ENCODE data around the gene ARHGEF28. TPM values are rescaled to one million over a fixed set of nuclear protein-coding genes. Genes with fewer than 3 reads are reported as not detected.

Gene ARHGEF28
- total and polyA plus RNA-seq, 10 of the 15 experiments (the other 5 are each of a cell fraction or from before 2014, with no cell fraction given) = 0.10 to 0.72 (median 0.22) TPM; not detected in 2

DNA sequence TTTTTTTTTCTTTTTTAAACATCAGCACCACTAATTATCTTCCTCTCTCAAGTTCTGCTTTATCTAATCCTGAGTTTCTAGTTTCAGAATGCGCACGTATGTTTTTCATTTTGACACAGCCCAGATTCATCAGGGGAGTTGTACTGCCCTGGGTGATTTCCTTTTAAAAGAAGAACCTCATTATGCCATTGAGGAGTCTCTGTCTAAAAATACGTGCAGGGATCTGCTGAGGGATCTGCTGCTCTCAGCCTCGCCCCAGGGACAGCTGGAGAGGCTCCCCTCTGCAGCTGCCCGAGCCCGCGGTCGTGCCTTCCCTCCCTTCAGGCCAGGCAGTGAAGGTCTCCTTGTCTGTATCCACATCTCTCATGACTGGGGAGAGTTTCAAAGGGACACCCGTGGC is 273.1 kb downstream of the ARHGEF28 start (continued):
- TF ChIP-seq RFX5 (IDR thresholded peaks at IDR 0.05; ENCODE audit: low read depth, low read length) (no peak), LARP7 (IDR thresholded peaks at IDR 0.05) (no peak), SMAD5 (IDR thresholded peaks at IDR 0.05; ENCODE audit: low read depth) (no peak), ESRRA (IDR thresholded peaks at IDR 0.05; ENCODE audit: low read length) (no peak), SMAD1 (IDR thresholded peaks at IDR 0.05; ENCODE audit: low read depth, partially characterized antibody) (peak; percentile 66), TCF7 (IDR thresholded peaks at IDR 0.05; ENCODE audit: borderline replicate concordance) (no peak), TBL1XR1 (IDR thresholded peaks at IDR 0.05; ENCODE audit: low read depth, low read length) (0 out of 2 replicates have a peak, but pooled peaks have one; percentile 31), HCFC1 (IDR thresholded peaks at IDR 0.05; ENCODE audit: low read length) (no peak), SPI1 (IDR thresholded peaks at IDR 0.05; ENCODE audit: borderline replicate concordance, insufficient read depth, low read depth, low read length) (peak; percentile 34; the same call in 1 of the 2 replicates), CREM (IDR thresholded peaks at IDR 0.05; ENCODE audit: low read depth) (peak; percentile 85), NFIC (IDR thresholded peaks at IDR 0.05; ENCODE audit: low read depth, low read length) (peak; percentile 89), GATAD2B (conservative IDR thresholded peaks at IDR 0.05; ENCODE audit: low read depth) (peak; percentile 46; the same call in 1 of the 2 replicates), CTCF (IDR thresholded peaks at IDR 0.05 in 2 of 3, conservative IDR thresholded peaks at IDR 0.05 in 1 of 3; ENCODE audit: control insufficient read depth in 2 of 3, extremely low read depth in 1 of 3, insufficient read depth in 1 of 3, low read depth in 3 of 3, low read length in 3 of 3) (no peak), EP300 (IDR thresholded peaks at IDR 0.05; ENCODE audit: borderline replicate concordance in 1 of 2, control insufficient read depth in 1 of 2, low read depth in 2 of 2, low read length in 2 of 2) (peak; percentile 97 to 98), NBN (IDR thresholded peaks at IDR 0.05) (peak; percentile 89), MEF2B (IDR thresholded peaks at IDR 0.05; ENCODE audit: partially characterized antibody, poor library complexity, severe bottlenecking) (peak; percentile 85), ZSCAN29 (IDR thresholded peaks at IDR 0.05) (no peak), ASH2L (IDR thresholded peaks at IDR 0.05; ENCODE audit: borderline replicate concordance, low read depth) (no peak), JUND (IDR thresholded peaks at IDR 0.05; ENCODE audit: low read depth, low read length) (peak; percentile 89; the same call in 1 of the 2 replicates), NFXL1 (IDR thresholded peaks at IDR 0.05; ENCODE audit: borderline replicate concordance) (no peak), BHLHE40 (IDR thresholded peaks at IDR 0.05; ENCODE audit: borderline replicate concordance in 1 of 2, low read depth in 2 of 2, low read length in 1 of 2) (peak; percentile 44 to 69; a peak in 3 of 4 replicates), DPF2 (IDR thresholded peaks at IDR 0.05) (peak; percentile 93), WRNIP1 (IDR thresholded peaks at IDR 0.05; ENCODE audit: borderline replicate concordance, low read depth, low read length) (no peak), IRF4 (IDR thresholded peaks at IDR 0.05; ENCODE audit: low read depth, low read length) (peak; percentile 91), ETV6 (conservative IDR thresholded peaks at IDR 0.05 in 1 of 2, IDR thresholded peaks at IDR 0.05 in 1 of 2; ENCODE audit: borderline replicate concordance in 1 of 2, low read depth in 1 of 2) (peak in 1 of 2 experiments; percentile 41; a peak in 1 of 4 replicates), RELB (IDR thresholded peaks at IDR 0.05; ENCODE audit: low read depth) (peak; percentile 94), SIN3A (IDR thresholded peaks at IDR 0.05; ENCODE audit: low read depth, low read length) (no peak), RUNX3 (IDR thresholded peaks at IDR 0.05; ENCODE audit: low read length) (peak; percentile 62)
- TF ChIP-seq, protein P1, sequence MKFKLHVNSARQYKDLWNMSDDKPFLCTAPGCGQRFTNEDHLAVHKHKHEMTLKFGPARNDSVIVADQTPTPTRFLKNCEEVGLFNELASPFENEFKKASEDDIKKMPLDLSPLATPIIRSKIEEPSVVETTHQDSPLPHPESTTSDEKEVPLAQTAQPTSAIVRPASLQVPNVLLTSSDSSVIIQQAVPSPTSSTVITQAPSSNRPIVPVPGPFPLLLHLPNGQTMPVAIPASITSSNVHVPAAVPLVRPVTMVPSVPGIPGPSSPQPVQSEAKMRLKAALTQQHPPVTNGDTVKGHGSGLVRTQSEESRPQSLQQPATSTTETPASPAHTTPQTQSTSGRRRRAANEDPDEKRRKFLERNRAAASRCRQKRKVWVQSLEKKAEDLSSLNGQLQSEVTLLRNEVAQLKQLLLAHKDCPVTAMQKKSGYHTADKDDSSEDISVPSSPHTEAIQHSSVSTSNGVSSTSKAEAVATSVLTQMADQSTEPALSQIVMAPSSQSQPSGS (IDR thresholded peaks at IDR 0.05; ENCODE audit: low read length) = peak; percentile 86

All from GM12878 (cell line).